GM21515 (cell line): ENCODE measurements around the gene RUNX2.

Experiments used
- ATAC-seq: cut with Tn5 transposase; IDR thresholded peaks from one replicate; pipeline ENCODE4 v1.9.1; 2021; ENCODE audit not compliant: unreplicated experiment

RUNX2 gene

DNA sequence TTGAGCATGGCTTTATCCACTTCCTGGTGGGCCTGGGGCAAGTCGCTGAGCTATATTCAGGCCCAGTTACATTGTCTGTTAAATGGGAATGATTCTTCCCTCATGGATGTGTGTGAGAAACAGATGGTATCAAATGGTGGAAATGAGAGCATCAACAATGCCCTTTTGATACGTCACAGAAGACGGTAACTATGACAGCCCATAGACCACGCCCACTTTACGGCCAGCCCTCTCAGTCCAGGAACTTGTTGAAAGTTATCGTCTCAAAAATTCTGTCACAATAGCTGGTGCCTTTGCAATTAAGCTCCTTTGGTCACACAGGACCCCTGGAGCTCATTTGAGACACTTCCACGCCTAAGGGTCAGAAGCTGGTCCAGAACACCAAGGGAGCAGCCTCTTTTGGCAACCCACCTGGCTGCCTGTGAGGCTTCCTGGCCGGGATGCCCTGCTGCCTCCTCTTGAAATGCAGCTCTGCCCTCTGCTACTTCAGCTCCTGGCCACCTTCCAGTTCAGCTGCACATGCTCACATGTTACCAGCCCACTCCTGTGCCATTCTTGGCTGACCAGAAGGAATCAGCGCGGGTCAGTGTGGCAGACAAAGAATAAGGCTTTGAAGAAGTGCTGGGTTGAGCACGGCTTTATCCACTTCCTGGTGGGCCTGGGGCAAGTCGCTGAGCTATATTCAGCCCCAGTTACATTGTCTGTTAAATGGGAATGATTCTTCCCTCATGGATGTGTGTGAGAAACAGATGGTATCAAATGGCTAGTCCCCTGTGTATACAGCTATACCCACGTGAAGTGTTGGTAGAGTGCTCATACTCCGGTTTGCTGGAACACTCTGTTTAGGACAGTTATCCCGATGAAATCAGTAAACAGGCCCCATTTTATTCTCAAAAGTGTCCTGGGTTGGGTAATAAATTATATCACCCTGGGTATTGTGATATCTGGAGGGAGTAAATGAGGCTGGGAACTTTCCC is 248.8 kb downstream of the RUNX2 start:
- no peak for ATAC-seq

DNA sequence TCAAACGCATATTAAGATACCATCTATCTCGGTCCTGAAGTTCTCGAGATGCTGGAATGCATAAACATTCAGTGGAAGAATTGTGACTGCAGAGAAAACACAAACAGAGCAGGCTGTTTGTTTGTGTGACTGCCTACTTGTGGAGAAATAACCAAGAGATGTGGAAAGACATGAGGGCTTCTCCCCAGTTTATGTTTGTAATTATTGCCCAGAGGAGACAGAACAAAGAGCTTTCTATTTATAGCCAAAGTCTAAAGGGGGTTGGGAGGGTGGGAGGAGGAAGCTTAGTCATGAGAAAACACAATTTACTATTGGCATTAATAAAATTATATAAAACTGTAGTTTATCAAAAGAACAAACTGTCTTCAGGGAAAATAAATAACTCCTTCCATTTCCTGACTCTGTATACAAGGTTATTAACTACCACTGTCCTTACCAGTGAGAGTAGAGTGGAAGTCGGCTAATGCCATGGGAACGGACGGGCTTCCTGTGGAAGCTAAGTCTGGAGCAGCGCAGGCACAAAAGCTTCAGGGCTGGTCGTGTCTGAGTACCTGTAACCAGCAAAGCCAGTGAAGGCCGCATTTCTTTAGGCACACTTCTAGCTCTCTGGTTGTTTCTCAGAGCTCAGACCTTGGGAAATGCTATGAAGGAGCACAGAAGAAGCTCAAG is 249.8 kb downstream of the RUNX2 start:
- ATAC-seq: no peak

DNA sequence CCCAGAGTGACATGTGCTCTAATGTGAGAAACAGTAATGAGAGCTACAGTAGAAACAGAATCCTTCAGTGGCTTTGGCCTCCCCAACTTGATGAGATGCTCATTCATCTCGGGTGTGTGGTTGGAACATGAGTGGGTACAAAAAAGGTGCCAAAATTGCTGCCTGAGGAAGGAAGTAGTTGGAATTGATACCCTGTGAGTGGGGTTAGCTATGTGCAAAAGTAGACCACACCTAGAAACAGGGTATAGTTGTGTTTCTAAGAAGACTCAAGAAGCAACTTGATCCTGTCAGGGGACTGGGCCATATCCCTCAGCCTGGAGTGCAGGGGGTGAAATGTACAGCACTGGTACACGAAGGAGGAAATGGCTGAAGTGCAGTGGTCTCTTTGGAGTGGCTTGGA is 256.0 kb downstream of the RUNX2 start:
- ATAC-seq: no peak

DNA sequence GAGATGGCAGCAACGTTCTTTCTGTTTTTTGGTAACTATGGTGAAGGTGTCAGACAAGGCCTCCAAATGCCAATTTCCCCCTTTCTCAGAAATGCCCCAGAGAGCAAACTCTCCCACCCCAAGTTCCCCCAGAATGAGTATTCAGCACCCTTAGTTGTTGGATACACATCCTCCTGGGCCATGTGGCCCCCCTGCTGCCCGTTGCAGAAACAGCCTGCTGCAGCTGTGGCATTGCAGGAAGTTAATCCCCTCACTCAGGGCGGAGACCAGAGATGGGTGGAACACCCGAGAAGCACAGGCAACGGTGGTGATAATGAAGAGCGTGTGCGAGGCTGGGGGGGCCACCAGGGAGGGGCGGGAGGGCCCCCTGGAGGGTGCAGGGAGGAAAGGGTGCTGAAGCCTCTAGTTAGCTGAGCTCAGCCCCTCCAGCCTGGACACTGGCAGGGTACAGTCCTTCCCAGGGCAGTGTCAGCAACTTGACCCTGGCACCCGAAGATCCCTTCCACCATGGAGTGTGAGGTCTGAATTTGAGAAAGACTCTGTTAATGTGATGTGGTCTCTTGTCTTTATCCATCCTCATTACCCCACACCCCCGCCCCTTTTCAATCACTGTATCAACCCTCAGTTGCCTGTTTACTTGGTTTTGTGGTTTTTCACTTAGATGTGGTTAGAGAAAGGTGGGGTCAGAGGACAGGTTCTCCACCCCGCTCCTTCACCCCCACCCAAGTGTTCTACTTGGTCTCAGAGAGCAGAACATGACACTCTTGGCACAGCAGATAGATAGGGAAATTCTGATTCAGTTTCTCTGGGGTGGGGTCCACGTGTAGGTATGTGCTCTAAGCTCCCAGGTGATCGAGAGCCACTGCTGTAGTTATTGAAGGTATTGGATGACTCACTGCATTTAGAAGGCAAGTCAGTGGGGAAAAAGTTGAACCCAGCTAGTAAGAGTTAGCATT is 258.4 kb downstream of the RUNX2 start:
- no peak for ATAC-seq

DNA sequence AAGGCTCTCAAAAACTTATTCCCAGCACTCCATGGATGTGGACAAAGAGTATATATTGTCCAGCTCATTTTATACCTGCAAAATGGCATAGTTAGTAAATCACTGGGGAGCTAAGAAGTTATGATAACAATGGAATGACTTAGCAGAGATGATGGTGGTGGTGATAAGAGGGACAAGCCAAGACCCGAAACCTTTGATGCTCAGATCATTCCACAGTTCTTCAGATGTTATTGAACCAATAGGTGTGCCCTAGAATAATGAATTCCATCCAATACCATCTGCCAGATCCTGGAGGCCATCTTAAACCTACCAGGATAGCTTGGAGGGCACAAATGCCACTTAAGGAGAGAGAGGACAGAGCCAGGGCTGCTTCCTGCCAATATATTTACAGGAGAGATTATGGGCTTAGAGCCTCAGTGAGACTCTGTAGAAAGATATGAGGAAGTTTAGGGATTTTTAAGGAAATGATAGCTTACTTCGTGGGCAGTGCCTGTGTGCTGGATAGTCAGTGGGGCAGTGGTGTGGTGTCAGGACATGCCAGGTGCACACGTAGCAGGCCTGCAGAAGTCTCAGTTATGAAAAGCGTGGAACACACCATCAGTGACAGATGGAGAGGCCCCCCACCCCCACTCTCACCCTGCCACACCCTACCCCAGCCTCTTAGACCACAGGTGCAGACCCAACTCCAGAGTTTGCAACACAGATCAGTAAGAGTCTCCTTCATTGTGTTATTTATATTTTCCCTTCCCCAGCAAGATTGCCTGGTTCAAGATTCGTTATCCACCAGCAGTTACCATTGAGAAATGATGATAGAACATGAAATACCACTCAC is 259.3 kb downstream of the RUNX2 start:
- no peak for ATAC-seq

DNA sequence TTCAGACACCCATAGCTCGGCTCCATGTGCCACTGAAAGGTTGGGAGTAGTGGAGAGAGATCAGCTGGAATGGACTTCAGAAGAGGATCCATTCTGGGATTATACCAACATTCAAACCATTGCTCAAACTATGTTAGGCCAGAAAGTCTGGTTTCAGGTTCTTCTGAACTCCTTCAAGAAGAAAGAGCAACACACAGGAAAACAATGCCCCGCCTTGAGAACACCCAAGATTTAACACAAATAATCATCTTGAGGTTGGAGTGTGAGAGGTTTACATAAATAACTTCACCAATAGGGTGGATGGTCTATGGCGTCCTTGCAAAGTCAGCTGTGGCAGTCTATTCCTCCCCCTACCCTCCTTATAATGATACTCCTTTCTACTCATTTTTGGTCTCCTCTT is 261.2 kb downstream of the RUNX2 start:
- ATAC-seq: no peak

DNA sequence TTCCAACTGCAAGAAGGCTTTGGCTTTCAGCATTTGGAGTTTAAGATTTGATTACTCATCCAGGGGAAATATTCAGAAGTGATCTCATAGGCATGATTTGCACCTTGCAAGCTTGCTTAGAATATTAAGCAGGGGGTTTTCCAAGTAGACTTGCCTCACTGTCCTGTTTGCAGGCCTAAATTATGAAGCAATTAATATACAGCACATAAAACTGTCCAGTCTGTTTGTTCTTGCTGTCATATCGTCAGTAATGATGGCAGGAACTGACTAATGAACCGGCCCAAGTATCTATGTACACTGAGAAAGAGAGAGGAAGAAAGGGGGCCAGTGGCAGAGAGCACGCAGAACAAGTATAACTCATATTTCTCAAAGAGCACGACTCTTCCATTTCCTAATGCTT is 262.1 kb downstream of the RUNX2 start:
- no peak for ATAC-seq

DNA sequence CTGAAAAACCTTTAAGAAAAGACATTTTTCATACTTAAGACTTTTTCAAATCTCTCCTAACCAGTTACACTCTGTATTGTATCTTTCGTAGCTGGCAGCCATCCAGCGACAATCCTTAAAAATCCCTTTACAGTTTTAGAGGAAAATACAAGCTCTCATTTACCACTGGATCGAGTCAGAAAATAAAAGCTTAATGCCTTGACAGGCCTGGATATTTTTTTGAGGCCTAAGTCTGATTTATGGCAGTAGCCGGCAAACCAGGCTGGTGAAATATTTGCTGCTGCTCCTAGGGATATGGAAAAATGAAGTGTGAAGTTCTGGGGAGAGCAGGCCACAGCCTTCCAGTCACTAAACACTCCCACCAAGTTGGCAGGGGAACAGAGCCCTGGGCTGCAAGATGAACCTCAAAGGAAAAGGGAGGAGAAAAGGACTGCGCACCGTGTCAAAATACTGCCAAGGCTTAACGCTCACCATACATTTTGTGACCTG is 262.6 kb downstream of the RUNX2 start:
- ATAC-seq: no peak

DNA sequence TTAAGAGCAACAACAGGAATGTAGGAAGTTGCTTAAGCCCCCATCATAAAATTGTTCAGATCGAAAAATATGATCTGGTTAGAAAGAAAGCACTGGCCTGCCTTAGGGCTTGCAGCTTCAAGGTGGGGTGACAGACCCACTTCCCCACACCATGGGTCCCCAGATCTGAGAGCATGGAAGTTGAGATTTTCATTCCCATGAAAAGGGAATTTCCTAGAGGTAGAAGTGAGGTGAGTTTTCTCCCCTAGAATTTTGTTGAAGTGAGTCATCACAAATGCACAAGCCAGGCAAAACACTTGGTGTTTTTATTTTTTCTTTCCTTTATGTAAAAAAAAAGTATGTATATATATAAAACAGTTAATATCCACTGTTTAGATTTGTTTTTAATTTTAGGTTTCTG is 263.2 kb downstream of the RUNX2 start:
- no peak for ATAC-seq

DNA sequence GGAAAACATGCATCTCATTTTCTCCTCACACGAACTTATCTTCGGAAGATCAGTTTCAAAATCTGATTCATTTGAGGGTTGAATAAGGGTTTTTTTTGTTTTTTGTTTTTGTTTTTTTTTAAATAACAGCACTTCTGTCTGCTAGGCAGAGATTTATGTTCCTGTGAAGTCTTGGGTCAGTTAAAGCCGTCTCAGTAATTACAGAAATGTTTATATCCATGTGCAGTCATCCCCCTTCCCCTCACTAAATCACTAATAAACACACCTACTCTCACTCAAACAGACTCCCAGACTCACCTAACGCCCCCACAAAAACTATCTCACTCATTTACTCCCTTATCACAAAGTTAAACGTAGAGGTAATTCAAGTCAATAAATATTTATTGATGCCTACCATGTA is 263.8 kb downstream of the RUNX2 start:
- ATAC-seq: no peak

DNA sequence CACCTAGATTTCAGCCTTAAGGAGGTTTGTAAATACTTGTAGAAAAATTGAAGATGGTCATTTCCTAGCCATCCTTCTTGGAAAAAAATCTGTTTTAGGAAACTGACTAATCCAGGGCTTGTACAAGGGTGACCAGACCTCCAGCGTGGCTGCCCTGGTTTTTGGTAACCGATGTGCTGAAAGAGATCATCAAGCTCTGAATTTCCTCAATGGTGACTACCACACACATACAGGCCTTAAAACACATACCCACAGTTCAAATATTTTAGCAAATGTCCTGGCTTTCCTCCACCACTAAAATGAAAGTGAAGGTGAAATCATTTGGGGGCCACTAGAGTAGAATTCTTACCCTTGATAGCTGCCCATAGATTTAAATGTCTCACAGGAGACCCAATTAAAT is 264.9 kb downstream of the RUNX2 start:
- no peak for ATAC-seq

DNA sequence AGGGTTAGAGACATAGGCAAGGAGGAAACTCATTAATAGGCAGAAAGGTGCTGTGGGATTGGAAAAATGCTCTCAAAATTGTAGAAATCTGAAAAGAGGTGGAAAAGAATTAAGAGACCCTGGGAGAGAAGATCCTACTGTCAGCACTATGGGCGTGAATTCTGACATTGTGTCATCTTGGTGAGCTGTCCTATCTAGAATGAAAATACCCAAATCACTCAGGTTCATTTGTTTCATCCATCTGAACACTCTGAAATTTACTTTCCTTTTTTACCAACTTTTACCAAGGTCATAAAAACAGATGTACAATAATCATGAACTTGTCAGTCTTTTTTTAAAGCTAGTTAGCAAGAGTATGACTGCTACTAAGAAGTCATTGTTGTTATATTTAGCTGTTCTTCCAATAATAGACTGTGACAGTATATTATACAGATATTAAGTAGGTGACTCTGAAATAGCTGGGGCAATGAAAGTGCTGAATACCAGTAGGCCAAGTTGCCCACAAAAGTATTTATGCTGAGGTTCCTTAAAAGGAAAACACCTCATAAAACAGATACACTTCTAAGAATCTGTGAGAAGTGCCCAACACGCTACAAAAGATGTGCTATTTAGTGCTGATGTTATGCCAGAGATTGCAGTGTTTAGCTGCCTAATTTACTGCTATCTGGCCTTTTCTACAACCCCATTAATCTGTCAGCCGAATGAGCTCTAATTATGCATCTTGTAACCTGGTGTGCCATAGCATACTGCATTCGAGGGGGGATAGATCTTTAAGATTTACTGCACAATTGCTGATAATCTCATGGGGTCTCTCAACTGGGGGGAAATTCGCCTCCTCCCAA is 267.1 kb downstream of the RUNX2 start:
- ATAC-seq: no peak

DNA sequence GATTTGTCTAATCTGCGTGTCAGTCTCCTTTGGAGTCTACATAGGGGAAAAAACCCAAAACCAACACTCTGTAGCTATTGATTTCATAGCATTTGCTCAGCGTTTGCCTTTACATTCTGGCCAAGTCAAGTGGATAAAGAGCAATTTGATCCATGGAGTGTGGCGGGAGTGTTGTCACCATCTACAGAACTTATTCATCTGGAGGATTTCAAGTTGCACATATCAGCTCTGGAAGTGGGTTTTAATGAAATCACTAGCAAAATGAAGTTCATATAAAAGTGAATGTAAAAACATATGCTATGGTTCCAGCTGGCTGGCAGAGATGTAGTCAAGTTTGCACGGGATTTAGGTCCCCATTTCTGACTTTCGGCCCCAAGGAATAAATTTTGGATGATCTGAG is 269.3 kb downstream of the RUNX2 start:
- no peak for ATAC-seq

DNA sequence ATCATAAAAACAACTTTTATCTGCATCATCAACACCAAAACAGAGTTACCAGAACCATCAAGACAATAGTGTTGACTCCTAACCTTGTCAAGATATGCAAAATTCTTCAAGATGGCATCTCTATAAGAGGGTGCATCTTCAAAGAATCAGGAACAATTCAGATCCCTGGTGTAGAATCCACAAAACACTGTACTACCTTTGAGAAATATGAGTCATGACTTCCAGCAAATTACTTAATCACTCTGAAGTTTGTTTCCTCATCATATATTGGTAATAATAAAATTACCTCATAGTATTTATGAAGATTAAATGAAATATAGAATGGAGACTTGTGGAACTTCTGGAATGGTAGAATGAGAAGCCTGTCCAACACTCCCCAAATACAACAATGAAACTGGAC is 270.9 kb downstream of the RUNX2 start:
- ATAC-seq: no peak

DNA sequence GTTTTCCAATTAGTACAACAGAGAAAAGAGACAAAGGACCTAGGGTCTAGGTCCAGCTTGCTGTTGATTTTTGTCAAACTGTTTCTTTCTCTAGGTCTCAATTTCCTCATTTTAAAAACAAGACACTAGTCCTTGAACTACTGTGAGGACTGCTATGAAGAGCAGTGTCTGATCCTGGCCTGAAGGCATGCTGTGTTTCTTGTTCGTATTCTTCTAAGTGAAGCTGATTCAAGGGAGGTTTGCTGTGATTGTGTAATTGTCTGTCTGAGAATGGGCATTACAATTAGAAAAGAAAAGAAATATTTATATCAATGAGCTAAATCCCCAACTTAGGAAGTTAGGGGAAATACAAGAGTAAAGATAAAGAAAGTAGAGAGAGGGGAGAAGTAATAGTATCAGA is 277.8 kb downstream of the RUNX2 start:
- ATAC-seq: no peak

DNA sequence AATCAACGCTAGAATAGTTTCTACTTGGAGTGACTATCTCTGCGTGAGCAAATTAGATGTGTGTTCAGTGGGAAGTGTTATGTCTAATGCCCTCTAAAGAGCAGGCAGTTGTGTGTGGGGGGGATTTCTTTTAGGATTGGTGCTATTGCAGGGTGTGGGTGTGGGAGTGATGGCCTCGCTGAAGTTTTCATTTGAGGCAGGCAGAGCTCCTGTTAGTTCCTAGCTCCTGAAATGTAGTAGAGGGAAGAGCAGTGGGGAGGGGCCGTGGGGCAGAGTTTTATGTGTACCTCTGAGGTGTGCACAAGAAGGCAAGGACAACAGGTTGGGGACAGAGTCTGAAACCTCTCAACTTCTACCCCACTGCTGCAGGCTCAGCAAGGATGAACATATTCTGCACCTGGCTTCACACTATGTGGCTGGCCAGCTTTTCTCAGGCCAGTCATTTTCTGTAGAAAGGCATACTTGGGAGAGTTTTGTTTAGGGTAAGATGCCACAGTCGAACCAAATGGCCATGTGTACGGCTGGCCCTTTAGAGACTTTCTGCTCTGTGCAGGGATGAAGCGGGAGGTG is 278.8 kb downstream of the RUNX2 start:
- no peak for ATAC-seq

DNA sequence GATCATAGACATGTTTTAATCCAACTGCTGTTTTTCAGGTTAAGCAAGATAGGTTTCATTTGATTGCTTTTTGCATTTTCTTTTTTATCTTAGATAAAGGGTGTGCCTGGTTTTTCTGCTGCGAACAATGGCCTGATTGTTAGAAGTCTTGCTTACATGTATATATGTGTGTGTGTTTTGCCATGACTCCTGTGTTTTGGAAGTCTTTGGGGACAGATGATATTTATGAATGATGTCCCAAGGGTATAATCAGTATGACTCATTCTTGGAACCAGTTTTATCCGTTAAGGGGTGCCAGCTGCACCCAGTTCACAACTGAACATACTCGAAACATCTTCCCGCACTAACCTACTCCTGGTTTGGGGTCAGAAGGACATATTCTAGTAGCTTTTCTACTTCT is 279.7 kb downstream of the RUNX2 start:
- ATAC-seq: no peak

DNA sequence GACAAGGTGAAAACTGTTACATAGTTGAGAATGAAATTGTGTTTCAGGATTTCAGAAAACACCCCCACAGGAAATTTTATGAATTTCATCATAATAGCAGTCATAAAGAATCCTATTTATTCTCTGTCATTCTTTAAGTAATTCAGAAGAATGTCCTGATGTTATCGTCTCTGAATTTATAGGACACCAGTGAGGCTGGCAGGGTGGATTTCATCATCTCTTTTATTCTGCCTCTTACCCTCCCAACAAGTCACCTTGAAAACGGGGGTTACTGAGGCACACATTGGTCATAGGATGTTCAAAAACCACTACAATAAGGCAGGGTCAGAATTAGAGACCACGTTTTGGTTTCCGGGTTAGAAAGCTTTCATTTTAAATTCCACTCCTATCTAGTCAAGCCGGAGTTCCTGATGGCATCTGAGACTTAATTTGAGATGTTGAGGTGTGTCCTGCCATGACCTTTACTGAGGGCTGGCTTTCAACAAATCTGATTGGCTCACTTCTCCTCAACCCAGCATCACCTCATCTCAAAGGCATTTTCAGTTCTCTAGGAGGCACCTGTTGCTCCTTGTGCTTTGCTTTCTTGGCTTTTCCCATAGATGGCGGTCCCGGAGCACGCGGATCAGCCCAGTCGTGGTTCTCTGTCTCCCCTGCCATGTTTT is 280.3 kb downstream of the RUNX2 start:
- ATAC-seq: no peak
